ENCODE data around the gene IL17B.

The IL17B gene

DNA sequence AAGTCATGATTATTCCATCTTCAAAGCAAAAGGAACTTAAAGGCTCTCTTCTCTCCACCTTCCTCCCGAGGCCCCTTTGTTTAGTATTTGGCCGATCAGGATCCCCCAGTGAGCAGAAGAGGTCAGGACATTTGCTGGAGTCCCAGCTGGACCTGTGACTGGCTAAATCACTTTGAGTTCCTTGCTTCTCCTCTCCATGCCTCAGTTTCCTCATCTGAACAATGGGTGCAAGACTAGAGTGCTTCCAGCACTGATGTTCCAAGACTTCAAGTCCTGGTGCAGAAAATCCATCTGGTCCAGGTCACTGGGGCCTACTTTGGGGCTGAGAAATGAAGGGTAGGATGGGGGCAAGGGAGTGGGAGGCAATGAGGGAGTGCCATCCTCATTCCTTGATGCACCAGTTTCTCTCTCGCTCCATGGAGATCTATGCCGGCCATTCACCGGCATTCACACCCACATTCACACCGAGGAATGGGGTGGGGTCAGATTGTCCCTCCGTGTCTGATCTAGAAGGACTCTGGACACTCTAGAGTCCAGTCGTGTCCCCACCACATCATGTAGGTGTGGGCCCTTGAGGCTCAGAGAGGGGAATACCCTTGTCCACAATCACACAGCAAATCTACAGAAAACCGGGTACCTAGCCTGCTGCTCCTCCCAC, 38.7 kb upstream of the IL17B start:
- Histone ChIP-seq H3K9me3 (ENCODE audit: low read depth, low read length) (no peaks in the 10 kb centered on the region), H3K36me3 (ENCODE audit: insufficient read depth, low read length) (no peaks in the 10 kb centered on the region; the same call in 1 of the 2 replicates), H3K9ac (ENCODE audit: insufficient read length) (no peak overlapping the region), H3K4me3 (no peak overlapping the region), H3K27ac (no peak overlapping the region)
- no peak for TF ChIP-seq POLR2AphosphoS5 (IDR thresholded peaks at IDR 0.05; ENCODE audit: borderline replicate concordance, low read depth, low read length)
- no peak for TF ChIP-seq FOXP2 (optimal IDR thresholded peaks at IDR 0.05; ENCODE audit: control extremely low read depth, extremely low read length, insufficient read depth)
- TF ChIP-seq EZH2 (IDR thresholded peaks at IDR 0.05) = no peak
- no peak for DNase-seq (ENCODE audit: low read depth, low spot score)

DNA sequence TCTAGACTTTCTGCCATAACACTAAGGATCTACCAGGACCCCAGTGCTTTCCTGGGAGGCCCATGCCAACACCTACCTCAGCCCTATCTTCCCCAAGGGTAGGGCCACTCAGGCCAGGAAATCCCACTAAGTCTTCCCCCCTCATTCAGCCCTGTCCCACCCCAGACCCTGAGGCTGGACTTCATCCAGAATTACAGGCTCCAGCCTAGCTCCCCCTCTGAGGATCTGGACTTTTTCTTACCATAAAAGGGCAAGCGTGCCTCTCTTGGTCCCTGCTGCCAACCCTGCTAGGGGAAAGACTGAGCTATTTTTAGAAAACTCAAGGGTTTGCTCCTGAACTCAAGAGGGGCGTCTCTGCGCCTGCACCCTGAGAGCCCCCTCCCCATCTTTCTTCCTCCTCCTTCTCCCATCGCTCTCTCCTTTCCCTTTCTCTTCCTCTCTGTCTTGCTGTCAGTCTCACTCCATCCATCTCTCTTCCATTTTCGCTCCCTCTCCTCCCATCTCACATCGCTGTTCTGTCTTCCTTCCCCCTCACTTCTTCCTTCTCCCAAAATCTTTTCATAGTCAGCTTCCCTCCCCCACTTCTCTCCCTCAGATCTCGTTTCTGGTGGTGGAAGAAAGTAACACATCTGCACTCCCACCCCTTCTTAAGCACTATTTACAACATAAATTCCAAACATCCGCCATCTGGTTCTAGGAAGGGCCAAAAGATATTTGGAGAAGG, 38.1 kb upstream of the IL17B start:
- Histone ChIP-seq H3K36me3 (ENCODE audit: insufficient read depth, low read length) (no peaks in the 10 kb centered on the region; the same call in 1 of the 2 replicates), H3K27ac (no peak overlapping the region), H3K9me3 (ENCODE audit: low read depth, low read length) (no peaks in the 10 kb centered on the region), H3K4me3 (no peak overlapping the region), H3K9ac (ENCODE audit: insufficient read length) (no peak overlapping the region)
- TF ChIP-seq POLR2AphosphoS5 (IDR thresholded peaks at IDR 0.05; ENCODE audit: borderline replicate concordance, low read depth, low read length) (no peak), FOXP2 (optimal IDR thresholded peaks at IDR 0.05; ENCODE audit: control extremely low read depth, extremely low read length, insufficient read depth) (no peak), EZH2 (IDR thresholded peaks at IDR 0.05) (no peak)
- no peak for DNase-seq (ENCODE audit: low read depth, low spot score)

DNA sequence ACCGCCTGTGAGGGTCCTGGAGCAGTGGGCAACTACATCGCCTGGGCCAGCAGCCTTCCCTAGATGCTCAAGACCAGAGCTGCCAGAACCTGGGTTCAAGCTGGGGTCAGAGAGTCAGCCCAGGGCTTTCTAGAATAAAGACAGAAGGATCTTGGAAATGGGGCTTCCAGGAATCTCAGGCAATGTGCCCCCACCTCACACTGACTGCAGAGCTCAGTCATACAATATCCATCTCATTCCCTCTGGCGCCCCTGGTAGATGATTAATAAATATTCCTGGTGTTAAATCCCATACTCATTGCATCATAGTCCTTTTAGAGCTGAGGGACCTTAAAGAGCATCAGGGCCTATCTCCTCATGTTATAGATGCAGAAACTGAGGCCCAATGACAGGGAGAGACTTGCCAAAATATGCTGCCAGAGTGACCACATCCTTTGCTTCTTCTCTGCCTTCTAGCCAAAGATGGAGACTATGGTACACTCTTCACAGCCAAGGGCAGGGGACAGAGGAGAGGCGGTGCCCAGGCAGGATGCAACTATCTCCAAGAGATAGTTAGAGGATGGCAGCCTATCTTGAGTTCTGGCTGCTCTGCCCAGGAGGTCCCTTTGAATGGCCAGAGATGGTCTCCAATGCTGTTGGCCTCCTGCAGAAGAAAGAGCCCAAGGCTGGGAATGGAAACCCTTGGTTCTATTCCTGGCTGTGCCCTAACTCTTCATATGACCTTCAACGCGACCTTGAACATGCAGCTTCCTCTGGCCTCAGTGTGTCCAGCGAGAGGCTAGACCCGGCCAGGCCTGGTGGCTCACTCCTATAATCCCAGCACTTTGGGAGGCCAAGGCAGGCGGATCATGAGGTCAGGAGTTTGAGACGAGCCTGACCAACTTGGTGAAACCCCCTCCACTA, 36.2 kb upstream of the IL17B start:
- Histone ChIP-seq H3K36me3 (ENCODE audit: insufficient read depth, low read length) (no peaks in the 10 kb centered on the region), H3K9me3 (ENCODE audit: low read depth, low read length) (no peaks in the 10 kb centered on the region), H3K4me3 (no peak overlapping the region), H3K27ac (no peak overlapping the region), H3K9ac (ENCODE audit: insufficient read length) (no peak overlapping the region)
- no peak for DNase-seq (ENCODE audit: low read depth, low spot score)
- TF ChIP-seq EZH2 (IDR thresholded peaks at IDR 0.05) (no peak), POLR2AphosphoS5 (IDR thresholded peaks at IDR 0.05; ENCODE audit: borderline replicate concordance, low read depth, low read length) (no peak), FOXP2 (optimal IDR thresholded peaks at IDR 0.05; ENCODE audit: control extremely low read depth, extremely low read length, insufficient read depth) (no peak)

DNA sequence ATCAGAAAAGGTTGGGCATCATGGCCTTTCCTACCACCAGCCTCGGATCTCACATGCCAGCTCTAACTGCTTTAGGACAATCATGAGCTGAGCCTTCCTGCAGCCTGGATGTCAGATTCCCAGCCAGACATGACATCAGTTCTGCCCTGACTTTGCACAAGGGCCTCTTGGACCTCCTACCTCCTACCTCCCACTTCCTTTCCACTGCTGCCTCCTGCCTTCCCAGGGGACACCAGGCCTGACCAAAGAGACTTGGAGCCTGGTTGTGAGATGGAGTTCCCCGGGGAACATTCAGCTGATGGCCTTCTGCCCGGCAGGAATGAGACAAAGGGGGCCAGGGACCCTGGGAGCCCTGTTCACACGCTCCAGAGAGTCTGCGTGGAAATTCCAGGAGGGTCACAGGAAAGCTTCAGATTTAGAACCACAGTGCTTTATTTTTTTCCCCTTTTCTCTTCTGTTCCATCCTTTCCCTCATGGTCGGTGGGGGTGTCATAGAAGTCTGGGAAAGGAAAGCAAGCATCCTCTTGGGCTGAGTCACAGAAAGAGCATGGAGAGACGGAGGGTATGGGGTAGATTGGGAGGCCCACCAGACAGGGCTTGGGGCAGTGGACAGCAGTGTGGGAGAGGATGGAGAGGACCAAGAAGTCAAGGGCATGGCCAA, 35.4 kb upstream of the IL17B start:
- H3K4me3 ChIP-seq = no peak overlapping the region
- no peaks in the 10 kb centered on the region for H3K36me3 ChIP-seq (ENCODE audit: insufficient read depth, low read length)
- no peak for DNase-seq (ENCODE audit: low read depth, low spot score)
- TF ChIP-seq FOXP2 (optimal IDR thresholded peaks at IDR 0.05; ENCODE audit: control extremely low read depth, extremely low read length, insufficient read depth) = no peak
- TF ChIP-seq POLR2AphosphoS5 (IDR thresholded peaks at IDR 0.05; ENCODE audit: borderline replicate concordance, low read depth, low read length) = no peak
- TF ChIP-seq EZH2 (IDR thresholded peaks at IDR 0.05) = no peak
- H3K9ac ChIP-seq (ENCODE audit: insufficient read length) = no peak overlapping the region
- H3K9me3 ChIP-seq (ENCODE audit: low read depth, low read length) = no peaks in the 10 kb centered on the region
- no peak overlapping the region for H3K27ac ChIP-seq

DNA sequence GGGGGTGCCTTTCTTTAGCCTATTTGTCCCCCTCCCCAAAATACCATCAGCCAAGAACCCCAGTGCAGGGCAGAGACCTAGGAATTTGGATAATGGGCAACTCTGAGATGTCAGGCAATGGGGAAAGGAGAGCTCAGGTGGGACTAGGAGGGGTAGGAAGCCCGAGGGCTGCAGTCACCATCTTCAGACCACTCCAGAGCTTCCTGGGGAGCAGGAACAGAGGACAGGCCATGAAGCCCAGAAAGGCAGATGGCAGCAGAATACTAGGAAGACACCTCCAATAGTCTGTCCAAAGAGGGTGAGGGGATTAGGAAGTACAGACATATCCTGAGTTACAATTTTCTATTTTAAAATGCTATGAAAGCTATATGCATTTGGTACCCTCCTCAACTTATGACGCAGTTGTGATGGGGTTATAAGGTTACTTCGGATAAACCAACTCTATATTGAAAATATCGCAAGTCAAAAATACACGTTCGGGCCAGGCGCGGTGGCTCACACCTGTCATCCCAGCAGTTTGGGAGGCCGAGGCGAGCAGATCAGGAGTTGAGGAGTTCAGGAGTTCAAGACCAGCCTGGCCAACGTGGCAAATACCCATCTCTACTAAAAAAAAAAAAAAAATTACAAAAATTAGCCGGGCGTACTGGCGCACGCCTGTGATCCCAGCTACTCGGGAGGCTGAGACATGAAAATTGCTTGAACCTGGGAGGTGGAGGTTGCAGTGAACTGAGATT, 34.6 kb upstream of the IL17B start:
- no peak overlapping the region for H3K4me3 ChIP-seq
- H3K36me3 ChIP-seq (ENCODE audit: insufficient read depth, low read length) = no peaks in the 10 kb centered on the region
- TF ChIP-seq FOXP2 (optimal IDR thresholded peaks at IDR 0.05; ENCODE audit: control extremely low read depth, extremely low read length, insufficient read depth) (no peak), POLR2AphosphoS5 (IDR thresholded peaks at IDR 0.05; ENCODE audit: borderline replicate concordance, low read depth, low read length) (no peak), EZH2 (IDR thresholded peaks at IDR 0.05) (no peak)
- H3K27ac ChIP-seq = no peak overlapping the region
- DNase-seq (ENCODE audit: low read depth, low spot score) = no peak
- no peak overlapping the region for H3K9ac ChIP-seq (ENCODE audit: insufficient read length)
- H3K9me3 ChIP-seq (ENCODE audit: low read depth, low read length) = no peaks in the 10 kb centered on the region

DNA sequence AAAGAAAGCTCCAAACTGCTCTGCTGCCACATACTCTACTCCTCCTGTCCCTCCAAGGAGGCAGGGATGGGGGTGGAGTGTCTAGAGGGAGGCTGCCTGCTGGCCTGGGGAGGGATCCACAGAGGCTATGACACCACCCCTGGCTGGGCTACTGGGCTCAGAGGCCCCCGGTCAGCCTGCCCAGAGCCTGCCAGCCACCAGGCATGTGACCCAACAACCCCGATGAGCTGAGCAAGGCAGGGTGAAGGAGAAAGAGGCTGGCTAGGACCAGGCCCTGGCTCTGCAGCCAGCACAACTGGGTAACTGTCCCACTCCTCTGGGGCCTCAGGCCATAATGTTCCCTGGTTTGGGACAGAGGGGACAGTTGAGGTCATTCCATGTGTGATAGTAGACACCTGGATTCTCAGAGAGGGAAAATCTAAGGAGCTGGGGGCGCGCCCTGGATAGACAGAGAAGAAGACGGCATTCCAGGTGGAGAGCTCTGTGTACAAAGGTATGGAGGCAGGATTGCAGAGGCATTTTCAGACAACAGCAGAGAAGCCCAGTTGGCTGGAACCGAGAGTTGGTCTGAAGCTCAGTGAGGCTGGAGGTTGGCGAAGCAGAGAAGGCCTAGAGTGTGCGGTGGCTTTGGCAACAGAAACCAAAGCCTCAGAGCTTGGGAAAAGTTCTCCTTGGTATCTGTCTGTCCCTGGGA, 33.8 kb upstream of the IL17B start:
- Histone ChIP-seq H3K9ac (ENCODE audit: insufficient read length) (no peak overlapping the region), H3K36me3 (ENCODE audit: insufficient read depth, low read length) (no peaks in the 10 kb centered on the region), H3K9me3 (ENCODE audit: low read depth, low read length) (no peaks in the 10 kb centered on the region), H3K27ac (no peak overlapping the region), H3K4me3 (no peak overlapping the region)
- no peak for DNase-seq (ENCODE audit: low read depth, low spot score)
- no peak for TF ChIP-seq EZH2 (IDR thresholded peaks at IDR 0.05)
- TF ChIP-seq FOXP2 (optimal IDR thresholded peaks at IDR 0.05; ENCODE audit: control extremely low read depth, extremely low read length, insufficient read depth) = no peak
- no peak for TF ChIP-seq POLR2AphosphoS5 (IDR thresholded peaks at IDR 0.05; ENCODE audit: borderline replicate concordance, low read depth, low read length)

All from SK-N-MC (cell line).